GM18520 (cell line): ENCODE data around the gene WDR90.
"Not testable (repeated sequence)": the region's sequence is repeated elsewhere in the genome, so short reads cannot be mapped to it uniquely, and the experiment has no call there.

ENCODE experiments used
- ATAC-seq: cut with Tn5 transposase; IDR thresholded peaks from one replicate; pipeline ENCODE4 v1.9.1; 2021; ENCODE audit not compliant: unreplicated experiment

Gene WDR90

GRCh38 chr16:684961-685696 is 36.0 kb downstream of the WDR90 start:
- no peak for ATAC-seq

- ATAC-seq = no peak
Observed at GRCh38 chr16:685967-686366, 36.8 kb downstream of the WDR90 start.

- no peak for ATAC-seq
Observed at GRCh38 chr16:686459-687260, 37.5 kb downstream of the WDR90 start.

GRCh38 chr16:687499-687898 is 38.3 kb downstream of the WDR90 start:
- no peak for ATAC-seq

GRCh38 chr16:689175-689897 is 40.2 kb downstream of the WDR90 start:
- no peak for ATAC-seq

GRCh38 chr16:691242-691641 is 42.1 kb downstream of the WDR90 start:
- ATAC-seq = not testable (repeated sequence)

- ATAC-seq = no peak
Observed at GRCh38 chr16:692356-693108, 43.4 kb downstream of the WDR90 start.

- no peak for ATAC-seq
Observed at GRCh38 chr16:693364-693763, 44.2 kb downstream of the WDR90 start.

- no peak for ATAC-seq
Observed at GRCh38 chr16:693766-694165, 44.6 kb downstream of the WDR90 start.

- no peak for ATAC-seq
Observed at GRCh38 chr16:694187-694862, 45.2 kb downstream of the WDR90 start.

- ATAC-seq = no peak
Observed at GRCh38 chr16:694863-695354, 45.7 kb downstream of the WDR90 start.

- ATAC-seq = no peak
Observed at GRCh38 chr16:695355-696089, 46.4 kb downstream of the WDR90 start.

- ATAC-seq = no peak
Observed at GRCh38 chr16:698911-699671, 49.9 kb downstream of the WDR90 start.

- ATAC-seq = no peak
Observed at GRCh38 chr16:700684-701584, 51.8 kb downstream of the WDR90 start.

GRCh38 chr16:702341-702740 is 53.2 kb downstream of the WDR90 start:
- no peak for ATAC-seq

GRCh38 chr16:703406-703805 is 54.2 kb downstream of the WDR90 start:
- no peak for ATAC-seq

GRCh38 chr16:704047-704446 is 54.9 kb downstream of the WDR90 start:
- no peak for ATAC-seq
